ENCODE measurements around the gene RRAGC. TPM values are rescaled to one million over a fixed set of nuclear protein-coding genes. Genes with fewer than 3 reads are reported as not detected.

Gene RRAGC
- total and polyA plus RNA-seq, 2 donors (not counting 3 experiments of a cell fraction or from before 2014, with no cell fraction given), result 24.1 to 40.1 TPM

- dilution Hi-C loops (cut with MboI; ENCODE audit: extremely low pct_ligation_motif_present, low sequenced_read_pairs), result no loop called here
- POLR2A ChIA-PET, result no interaction called here
- Histone ChIP-seq H4K20me1 (replicated peaks; ENCODE audit: control insufficient read depth, extremely low read depth, insufficient read depth, low read length) (no peaks in the 10 kb centered on the region), H3K9me1 (replicated peaks; ENCODE audit: control insufficient read depth, extremely low read depth, insufficient read depth, low read length) (no peaks in the 10 kb centered on the region), H2AFZ (ENCODE audit: low read depth, low read length) (no peak overlapping the region), H3K4me2 (ENCODE audit: insufficient read depth, low read length) (no peak overlapping the region), H3K9ac (replicated peaks; ENCODE audit: extremely low read depth, insufficient read depth, low read length) (no peak overlapping the region), H3K79me2 (ENCODE audit: control insufficient read depth, insufficient read depth, low read length) (no peaks in the 10 kb centered on the region), H3K9me3 (replicated peaks; ENCODE audit: control insufficient read depth, insufficient read depth, low read length) (no peaks in the 10 kb centered on the region), H3K27ac (ENCODE audit: insufficient read depth, low read depth, low read length) (no peak overlapping the region), H3K27me3 (ENCODE audit: control insufficient read depth in 2 of 2, insufficient read depth in 2 of 2, low read length in 2 of 2) (peaks cover 18 to 26% of the 10 kb centered on the region in 2 experiments), H3K4me3 (replicated peaks in 1 of 3; ENCODE audit: insufficient read depth in 1 of 3, low read depth in 1 of 3, low read length in 3 of 3) (no peak overlapping the region), H3K4me1 (ENCODE audit: control insufficient read depth, extremely low read depth, insufficient read depth, low read length) (no peaks in the 10 kb centered on the region), H3K36me3 (ENCODE audit: control insufficient read depth in 2 of 2, extremely low read depth in 1 of 2, insufficient read depth in 2 of 2, low read length in 2 of 2) (no peaks in the 10 kb centered on the region)
- intact Hi-C loops (cut with micrococcal nuclease), result no loop called here
- no TSS peak for BruUV-seq (replicated peaks)
- FAIRE-seq (no peak), DNase-seq (ENCODE audit: low read depth, low spot score) (no peak)
- CTCF ChIA-PET, result interaction anchor here (4.7 kb wide), 1 partner anchor 9 kb away, joined by 26 read pairs; no protein-coding TSS in a partner anchor
- TF ChIP-seq POLR2A (IDR thresholded peaks at IDR 0.05; ENCODE audit: low read depth, low read length) (no peak), GATA2 (IDR thresholded peaks at IDR 0.05; ENCODE audit: insufficient read depth, insufficient read length, low read depth, low read length) (no peak), FOS (IDR thresholded peaks at IDR 0.05; ENCODE audit: borderline replicate concordance, insufficient read depth, low read length) (no peak), EZH2 (IDR thresholded peaks at IDR 0.05; ENCODE audit: borderline replicate concordance, low read depth, low read length, severe bottlenecking) (no peak), MYC (IDR thresholded peaks at IDR 0.05; ENCODE audit: low read depth, low read length) (no peak), POLR2AphosphoS5 (IDR thresholded peaks at IDR 0.05; ENCODE audit: insufficient read depth, low read depth, low read length) (no peak), JUN (IDR thresholded peaks at IDR 0.05; ENCODE audit: borderline replicate concordance, insufficient read depth, insufficient read length, low read depth) (no peak), CTCF (IDR thresholded peaks at IDR 0.05; ENCODE audit: extremely low read depth in 1 of 2, insufficient read depth in 1 of 2, low read depth in 1 of 2, low read length in 2 of 2) (no peak), MAX (IDR thresholded peaks at IDR 0.05; ENCODE audit: insufficient read depth, insufficient read length) (no peak)
Observed at GRCh38 chr1:38826262-38826661, 33.3 kb downstream of the RRAGC start.

Measured in endothelial cell of umbilical vein (primary cell).